SK-N-DZ (cell line): ENCODE results near the gene IQSEC1.
A peak's percentile ranks its signal among the peaks of the same experiment; 100 is the strongest.

Experiments used
- DNase-seq: peaks from one replicate; pipeline ENCODE4 v3.0.0-alpha.2; 2015; ENCODE audit warnings: low spot score

Gene IQSEC1

GRCh38 chr3:13085846-13086179 lies 12.6 kb upstream of the IQSEC1 start:
- no peak for DNase-seq

- DNase-seq, result no peak
These were observed 12.0 kb upstream of the IQSEC1 start for GRCh38 chr3:13085081-13085845.

- no peak for DNase-seq
These were observed 10.7 kb upstream of the IQSEC1 start for GRCh38 chr3:13083898-13084297.

- DNase-seq, result no peak
These were observed 10.0 kb upstream of the IQSEC1 start for GRCh38 chr3:13083254-13083653.

GRCh38 chr3:13082677-13083076 lies 9.4 kb upstream of the IQSEC1 start:
- no peak for DNase-seq

- DNase-seq, result no peak
These were observed 8.6 kb upstream of the IQSEC1 start for GRCh38 chr3:13081603-13082360.

GRCh38 chr3:13080591-13080990 lies 7.4 kb upstream of the IQSEC1 start:
- no peak for DNase-seq

GRCh38 chr3:13080026-13080425 lies 6.8 kb upstream of the IQSEC1 start:
- no peak for DNase-seq

- DNase-seq, result no peak
These were observed 6.3 kb upstream of the IQSEC1 start for GRCh38 chr3:13079510-13079909.

GRCh38 chr3:13079051-13079450 lies 5.8 kb upstream of the IQSEC1 start:
- DNase-seq, result no peak

- DNase-seq, result no peak
These were observed 5.1 kb upstream of the IQSEC1 start for GRCh38 chr3:13078163-13078905.

GRCh38 chr3:13077431-13078162 lies 4.4 kb upstream of the IQSEC1 start:
- DNase-seq, result peak; percentile 48

GRCh38 chr3:13075986-13076654 lies 2.9 kb upstream of the IQSEC1 start:
- no peak for DNase-seq

- no peak for DNase-seq
These were observed 2.1 kb upstream of the IQSEC1 start for GRCh38 chr3:13075318-13075717.

- DNase-seq, result peak; percentile 78
These were observed 762 bp upstream of the IQSEC1 start for GRCh38 chr3:13074006-13074375.

- DNase-seq, result peak; percentile 47
These were observed 466 bp downstream of the IQSEC1 start for GRCh38 chr3:13072600-13073325.

- no peak for DNase-seq
These were observed 1.0 kb downstream of the IQSEC1 start for GRCh38 chr3:13072239-13072599.

GRCh38 chr3:13071695-13072094 lies 1.5 kb downstream of the IQSEC1 start:
- DNase-seq, result no peak

- no peak for DNase-seq
These were observed 2.7 kb downstream of the IQSEC1 start for GRCh38 chr3:13070391-13071070.

GRCh38 chr3:13069495-13069894 lies 3.7 kb downstream of the IQSEC1 start:
- no peak for DNase-seq
